ENCODE data around the gene RS1. TPM values are rescaled to one million over a fixed set of nuclear protein-coding genes. Genes with fewer than 3 reads are reported as not detected.

RS1 gene
- total and polyA plus RNA-seq, 2 of the 13 experiments (the other 11 are each of a cell fraction or from before 2014, with no cell fraction given), result not detected

- TF ChIP-seq ZNF513 (CRISPR knock-in tag; conservative IDR thresholded peaks at IDR 0.05) (no peak), MXD4 (CRISPR knock-in tag; IDR thresholded peaks at IDR 0.05) (no peak), SMARCC2 (IDR thresholded peaks at IDR 0.05) (no peak), ZFP36L2 (CRISPR knock-in tag; IDR thresholded peaks at IDR 0.05) (no peak), ZNF10 (CRISPR knock-in tag; IDR thresholded peaks at IDR 0.05; ENCODE audit: borderline replicate concordance, low read depth) (no peak), ZNF816 (CRISPR knock-in tag; IDR thresholded peaks at IDR 0.05; ENCODE audit: borderline replicate concordance) (no peak)
These were observed 63.9 kb downstream of the RS1 start (continued) for GRCh38 chrX:18607966-18608365.

- peaks cover 0 to 13% of the 10 kb centered on the region in 2 experiments; a peak in 2 of 5 replicates for H3K36me3 ChIP-seq (replicated peaks in 1 of 2; ENCODE audit: control insufficient read depth in 1 of 2, insufficient read depth in 2 of 2, low read length in 2 of 2)
- H3K4me3 ChIP-seq (replicated peaks in 1 of 3; ENCODE audit: insufficient read depth in 1 of 3, low read depth in 2 of 3, low read length in 3 of 3), result no peak overlapping the region
- no TSS peak for BruUV-seq (replicated peaks)
- WGBS (ENCODE audit: low lambda C conversion rate), result 92% methylated on average over 2 of the region's 2 CpGs
- no peak for TF ChIP-seq ZBTB43 (CRISPR knock-in tag; conservative IDR thresholded peaks at IDR 0.05)
- TF ChIP-seq ZNF253 (CRISPR knock-in tag; IDR thresholded peaks at IDR 0.05; ENCODE audit: borderline replicate concordance), result no peak
- no peak for TF ChIP-seq ZC3H4 (CRISPR knock-in tag; IDR thresholded peaks at IDR 0.05; ENCODE audit: borderline replicate concordance)
- no peak for TF ChIP-seq RAD51 (IDR thresholded peaks at IDR 0.05; ENCODE audit: borderline replicate concordance)
- no peak for TF ChIP-seq GATAD1 (CRISPR knock-in tag; IDR thresholded peaks at IDR 0.05)
- no peak for TF ChIP-seq ZNF792 (CRISPR knock-in tag; IDR thresholded peaks at IDR 0.05)
- no peak for TF ChIP-seq CEBPG (CRISPR knock-in tag; IDR thresholded peaks at IDR 0.05)
- TF ChIP-seq ZNF143 (CRISPR knock-in tag; IDR thresholded peaks at IDR 0.05), result no peak
- TF ChIP-seq TBX3 (IDR thresholded peaks at IDR 0.05; ENCODE audit: borderline replicate concordance), result no peak
- no peak overlapping the region for H3K4me2 ChIP-seq (ENCODE audit: low read depth, low read length)
- H3K27me3 ChIP-seq (ENCODE audit: control insufficient read depth in 1 of 2, insufficient read depth in 2 of 2, low read length in 2 of 2), result no peaks in the 10 kb centered on the region
- no peak overlapping the region for H2AFZ ChIP-seq (ENCODE audit: low read length)
- intact Hi-C loops (cut with micrococcal nuclease; ENCODE audit: unreplicated experiment) (no loop called here), in situ Hi-C loops (cut with HindIII; ENCODE audit: extremely low pct_ligation_motif_present, low pct_unique_long_range_greater_than_20kb) (no loop called here)
- no peaks in the 10 kb centered on the region for H3K9me3 ChIP-seq (ENCODE audit: low read length)
- H3K79me2 ChIP-seq (ENCODE audit: insufficient read depth, low read length), result no peaks in the 10 kb centered on the region
- CTCF ChIA-PET (ENCODE audit: low intra/inter-chr PET ratio, low total read pairs), result no interaction called here
- no peak for FAIRE-seq
- POLR2A ChIA-PET, result no interaction called here
- no peaks in the 10 kb centered on the region for H3K4me1 ChIP-seq (ENCODE audit: insufficient read depth, low read length)
- DNase-seq (ENCODE audit: low spot score), result no peak
- no peaks in the 10 kb centered on the region for H4K20me1 ChIP-seq (ENCODE audit: insufficient read depth, low read length)
- H3K27ac ChIP-seq (ENCODE audit: extremely low read length, insufficient read depth, low read length), result no peak overlapping the region
- no peak overlapping the region for H3K9ac ChIP-seq (ENCODE audit: insufficient read depth, low read depth, low read length)
- no peak for ATAC-seq
These were observed 73.5 kb downstream of the RS1 start for GRCh38 chrX:18598413-18598812.
